Cardiac muscle cell (in vitro differentiated cells and primary cell): ENCODE measurements around the gene FGF22. TPM values are rescaled to one million over a fixed set of nuclear protein-coding genes. Genes with fewer than 3 reads are reported as not detected.
"Not testable (repeated sequence)": the region's sequence is repeated elsewhere in the genome, so short reads cannot be mapped to it uniquely, and the experiment has no call there.

ENCODE experiments used
- DNase-seq, 2 donors: peaks; one replicate each; pipeline versions ENCODE4 v3.0.0 to v3.0.0-alpha.2; 2010 to 2017; ENCODE audit warnings: low read depth in 1 of 2, low spot score in 1 of 2
- H3K27ac ChIP-seq: fragments of 200-600 bp; sonication (generic); 2 replicates; pipeline ENCODE4 v1.5.1; 2016
- H3K27me3 ChIP-seq: fragments of 200-600 bp; sonication (generic); 2 replicates; pipeline ENCODE4 v1.6.0; 2016; ENCODE audit warnings: control low read depth
- H3K36me3 ChIP-seq: fragments of 200-600 bp; sonication (generic); 2 replicates; pipeline ENCODE4 v1.5.1; 2016; ENCODE audit warnings: control low read depth
- H3K4me1 ChIP-seq: fragments of 200-600 bp; sonication (generic); 2 replicates; pipeline ENCODE4 v1.8.1; 2017; ENCODE audit warnings: low read depth, mild to moderate bottlenecking, mixed run types
- H3K4me3 ChIP-seq: fragments of 200-600 bp; sonication (generic); 2 replicates; pipeline ENCODE4 v1.5.1; 2016; ENCODE audit warnings: mild to moderate bottlenecking
- H3K9me3 ChIP-seq: fragments of 200-600 bp; sonication (generic); 2 replicates; pipeline ENCODE4 v1.5.1; 2017; ENCODE audit warnings: low read depth, mild to moderate bottlenecking, control low read depth
- CTCF ChIP-seq: IDR thresholded peaks from 2 replicates; pipeline ENCODE4 v1.5.1; 2012; ENCODE audit warnings: low read depth, mild to moderate bottlenecking, low read length
- polyA plus RNA-seq: library from polyadenylated mRNA; unstranded; fragments of >200 nt; fragmentation: Nextera tagmentation; extraction: Ambion mirVana; gene quantifications from 2 replicates; pipeline ENCODE4 v1.2.1, GENCODE V29; 2016
- total RNA-seq: library from RNA; depleted of rRNA; stranded (reverse); fragments of >200 nt; gene quantifications from 2 replicates; pipeline ENCODE4 v1.2.3, GENCODE V29; 2016

The FGF22 gene
- total and polyA plus RNA-seq, 2 experiments from 2014 or later = 0.92 TPM; not detected in 1

- H3K27ac ChIP-seq = no peak overlapping the region
- TF ChIP-seq CTCF = no peak
- H3K36me3 ChIP-seq = no peaks in the 10 kb centered on the region
- no peak overlapping the region for H3K4me3 ChIP-seq
- no peaks in the 10 kb centered on the region for H3K9me3 ChIP-seq
- H3K27me3 ChIP-seq = no peaks in the 10 kb centered on the region
- H3K4me1 ChIP-seq = no peaks in the 10 kb centered on the region
- DNase-seq = no peak
Observed at GRCh38 chr19:604355-604754, 35.3 kb upstream of the FGF22 start.

- DNase-seq, H3K9me3 ChIP-seq, H3K36me3 ChIP-seq, H3K4me1 ChIP-seq, H3K4me3 ChIP-seq, H3K27me3 ChIP-seq, H3K27ac ChIP-seq: not testable (repeated sequence)
Observed at GRCh38 chr19:605061-605971, 34.4 kb upstream of the FGF22 start.

- Histone ChIP-seq H3K36me3 (no peaks in the 10 kb centered on the region), H3K4me3 (no peak overlapping the region), H3K9me3 (no peaks in the 10 kb centered on the region), H3K27ac (no peak overlapping the region), H3K4me1 (no peaks in the 10 kb centered on the region), H3K27me3 (no peaks in the 10 kb centered on the region)
- TF ChIP-seq CTCF = no peak
- no peak for DNase-seq
Observed at GRCh38 chr19:607301-608154, 32.2 kb upstream of the FGF22 start.

GRCh38 chr19:608155-609003 is 31.3 kb upstream of the FGF22 start:
- TF ChIP-seq CTCF = no peak
- Histone ChIP-seq H3K27me3 (no peaks in the 10 kb centered on the region), H3K4me3 (no peak overlapping the region), H3K36me3 (peaks cover 4% of the 10 kb centered on the region), H3K27ac (no peak overlapping the region), H3K9me3 (no peaks in the 10 kb centered on the region), H3K4me1 (no peaks in the 10 kb centered on the region)
- DNase-seq = no peak

GRCh38 chr19:609004-609346 is 30.7 kb upstream of the FGF22 start:
- Histone ChIP-seq H3K4me3 (no peak overlapping the region), H3K9me3 (no peaks in the 10 kb centered on the region), H3K27ac (no peak overlapping the region), H3K36me3 (peaks cover 4% of the 10 kb centered on the region), H3K27me3 (no peaks in the 10 kb centered on the region), H3K4me1 (no peaks in the 10 kb centered on the region)
- TF ChIP-seq CTCF = no peak
- DNase-seq = no peak
